ENCODE results near the gene WASHC2C.

DNA sequence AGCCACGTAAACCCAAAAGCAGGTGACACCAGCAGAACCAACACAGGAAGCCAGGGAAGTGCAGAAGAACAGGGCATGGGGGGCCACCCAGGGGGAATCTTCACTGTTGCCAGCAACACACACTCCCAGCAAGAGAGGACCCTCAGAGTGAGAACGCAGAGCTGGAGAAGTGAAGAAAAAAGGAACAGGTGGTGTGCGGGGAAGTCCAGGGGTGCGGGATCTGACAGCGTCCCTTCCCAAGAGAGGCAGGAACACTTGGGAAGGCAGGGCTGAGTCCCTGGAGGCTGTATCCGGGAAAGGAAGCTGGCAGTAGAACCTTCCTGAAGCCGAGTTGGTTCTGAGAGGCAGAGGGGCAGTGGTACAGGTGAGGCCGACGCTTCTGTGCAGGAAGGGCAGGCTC lies 92.5 kb downstream of the WASHC2C start:
- TF ChIP-seq, protein P1, sequence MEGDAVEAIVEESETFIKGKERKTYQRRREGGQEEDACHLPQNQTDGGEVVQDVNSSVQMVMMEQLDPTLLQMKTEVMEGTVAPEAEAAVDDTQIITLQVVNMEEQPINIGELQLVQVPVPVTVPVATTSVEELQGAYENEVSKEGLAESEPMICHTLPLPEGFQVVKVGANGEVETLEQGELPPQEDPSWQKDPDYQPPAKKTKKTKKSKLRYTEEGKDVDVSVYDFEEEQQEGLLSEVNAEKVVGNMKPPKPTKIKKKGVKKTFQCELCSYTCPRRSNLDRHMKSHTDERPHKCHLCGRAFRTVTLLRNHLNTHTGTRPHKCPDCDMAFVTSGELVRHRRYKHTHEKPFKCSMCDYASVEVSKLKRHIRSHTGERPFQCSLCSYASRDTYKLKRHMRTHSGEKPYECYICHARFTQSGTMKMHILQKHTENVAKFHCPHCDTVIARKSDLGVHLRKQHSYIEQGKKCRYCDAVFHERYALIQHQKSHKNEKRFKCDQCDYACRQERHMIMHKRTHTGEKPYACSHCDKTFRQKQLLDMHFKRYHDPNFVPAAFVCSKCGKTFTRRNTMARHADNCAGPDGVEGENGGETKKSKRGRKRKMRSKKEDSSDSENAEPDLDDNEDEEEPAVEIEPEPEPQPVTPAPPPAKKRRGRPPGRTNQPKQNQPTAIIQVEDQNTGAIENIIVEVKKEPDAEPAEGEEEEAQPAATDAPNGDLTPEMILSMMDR (IDR thresholded peaks at IDR 0.05), result no peak
- TF ChIP-seq POLR2A (IDR thresholded peaks at IDR 0.05) (no peak), POLR2AphosphoS5 (IDR thresholded peaks at IDR 0.05) (no peak), EP300 (IDR thresholded peaks at IDR 0.05) (no peak)

Measured in gastroesophageal sphincter (tissue), 3 donors.